SJSA1 (cell line): ENCODE results near the gene PLAC9. TPM values are rescaled to one million over a fixed set of nuclear protein-coding genes. Genes with fewer than 3 reads are reported as not detected.
A peak's percentile ranks its signal among the peaks of the same experiment; 100 is the strongest.
"Not testable (repeated sequence)": the region's sequence is repeated elsewhere in the genome, so short reads cannot be mapped to it uniquely, and the experiment has no call there.

Source experiments
- DNase-seq, 2 experiments: peaks; one replicate each; pipeline ENCODE4 v3.0.0-alpha.2; 2015 to 2020; ENCODE audit warnings: low spot score in 2 of 2, low read depth in 1 of 2
- H3K27ac ChIP-seq: fragments of 250-450 bp; sonication (Bioruptor Pico); 2 replicates; pipeline ENCODE4 v1.5.1; 2020; ENCODE audit warnings: mild to moderate bottlenecking, moderate library complexity
- H3K27me3 ChIP-seq: fragments of 250-450 bp; sonication (Bioruptor Pico); replicated peaks from 2 replicates; pipeline ENCODE4 v1.5.1; 2020; ENCODE audit warnings: mild to moderate bottlenecking, moderate library complexity
- H3K36me3 ChIP-seq: fragments of 250-450 bp; sonication (Bioruptor Pico); 2 replicates; pipeline ENCODE4 v1.5.1; 2020; ENCODE audit warnings: mild to moderate bottlenecking
- H3K4me1 ChIP-seq: fragments of 250-450 bp; sonication (Bioruptor Pico); replicated peaks from 2 replicates; pipeline ENCODE4 v1.6.1; 2021; ENCODE audit warnings: mild to moderate bottlenecking
- H3K4me3 ChIP-seq: fragments of 250-450 bp; sonication (Bioruptor Pico); 2 replicates; pipeline ENCODE4 v1.5.1; 2020; ENCODE audit warnings: mild to moderate bottlenecking
- H3K9me3 ChIP-seq: fragments of 250-450 bp; sonication (Bioruptor Pico); replicated peaks from 2 replicates; pipeline ENCODE4 v1.5.1; 2020; ENCODE audit warnings: mild to moderate bottlenecking
- total RNA-seq: library from RNA; depleted of rRNA; stranded (reverse); fragments of >200 nt; shearing (Covaris generic); gene quantifications from 2 replicates; pipeline ENCODE4 v1.2.3, GENCODE V29; 2014; rRNA removed

PLAC9 gene
- total RNA-seq: not detected in 2 replicates

- Histone ChIP-seq H3K27ac (no peak within 1 kb of the TSS), H3K36me3 (no peaks in the 10 kb centered on the region), H3K4me1 (peaks cover 21% of the 10 kb centered on the region), H3K4me3 (peak within 1 kb of the TSS; percentile 10; the same call in 1 of the 2 replicates), H3K9me3 (no peaks in the 10 kb centered on the region), H3K27me3 (peaks cover 14% of the 10 kb centered on the region)
- no peak for DNase-seq
Measured at GRCh38 chr10:80132299-80133139, at the start of gene PLAC9. PLAC9 (plus strand) TSS chr10:80132730; CDS start chr10:80132763, 33 bp downstream.

GRCh38 chr10:80090121-80090520, 42.4 kb upstream of the PLAC9 start:
- no peaks in the 10 kb centered on the region for H3K27me3 ChIP-seq
- no peaks in the 10 kb centered on the region for H3K4me1 ChIP-seq
- no peaks in the 10 kb centered on the region for H3K9me3 ChIP-seq
- DNase-seq: no peak
- no peaks in the 10 kb centered on the region for H3K36me3 ChIP-seq
- no peak overlapping the region for H3K4me3 ChIP-seq
- no peak overlapping the region for H3K27ac ChIP-seq

- H3K27ac ChIP-seq: no peak overlapping the region
- H3K4me3 ChIP-seq: no peak overlapping the region
- H3K27me3 ChIP-seq: no peaks in the 10 kb centered on the region
- no peaks in the 10 kb centered on the region for H3K4me1 ChIP-seq
- no peak for DNase-seq
- no peaks in the 10 kb centered on the region for H3K9me3 ChIP-seq
- no peaks in the 10 kb centered on the region for H3K36me3 ChIP-seq
Measured at GRCh38 chr10:80094231-80094630, 38.3 kb upstream of the PLAC9 start.

GRCh38 chr10:80098272-80098671, 34.3 kb upstream of the PLAC9 start:
- not testable (repeated sequence) for H3K36me3 ChIP-seq, H3K4me1 ChIP-seq, H3K9me3 ChIP-seq, H3K27ac ChIP-seq, H3K4me3 ChIP-seq, DNase-seq, H3K27me3 ChIP-seq

GRCh38 chr10:80099295-80099694, 33.2 kb upstream of the PLAC9 start:
- not testable (repeated sequence) for H3K27me3 ChIP-seq, H3K9me3 ChIP-seq, H3K4me3 ChIP-seq, H3K27ac ChIP-seq, H3K36me3 ChIP-seq, DNase-seq, H3K4me1 ChIP-seq

- no peaks in the 10 kb centered on the region for H3K27me3 ChIP-seq
- no peak for DNase-seq
- H3K4me3 ChIP-seq: no peak overlapping the region
- H3K9me3 ChIP-seq: no peaks in the 10 kb centered on the region
- no peaks in the 10 kb centered on the region for H3K4me1 ChIP-seq
- no peaks in the 10 kb centered on the region for H3K36me3 ChIP-seq
- H3K27ac ChIP-seq: no peak overlapping the region
Measured at GRCh38 chr10:80100116-80100515, 32.4 kb upstream of the PLAC9 start.

GRCh38 chr10:80100861-80101695, 31.5 kb upstream of the PLAC9 start:
- H3K9me3 ChIP-seq: no peaks in the 10 kb centered on the region
- H3K27ac ChIP-seq: no peak overlapping the region

GRCh38 chr10:80104066-80104926, 28.2 kb upstream of the PLAC9 start:
- Histone ChIP-seq H3K4me1 (no peaks in the 10 kb centered on the region), H3K4me3 (no peak overlapping the region), H3K9me3 (0 out of 2 replicates have a peak, but pooled peaks cover 4% of the 10 kb centered on the region), H3K27ac (no peak overlapping the region), H3K36me3 (no peaks in the 10 kb centered on the region), H3K27me3 (no peaks in the 10 kb centered on the region)
- DNase-seq: no peak

More at GRCh38 chr10:80100861-80101695, 31.5 kb upstream of the PLAC9 start:
- Histone ChIP-seq H3K36me3 (no peaks in the 10 kb centered on the region), H3K27me3 (no peaks in the 10 kb centered on the region), H3K4me1 (no peaks in the 10 kb centered on the region), H3K4me3 (no peak overlapping the region)
- no peak for DNase-seq

GRCh38 chr10:80108576-80109239, 23.8 kb upstream of the PLAC9 start:
- Histone ChIP-seq H3K36me3 (no peaks in the 10 kb centered on the region), H3K27ac (no peak overlapping the region), H3K27me3 (no peaks in the 10 kb centered on the region), H3K9me3 (0 out of 2 replicates have a peak, but pooled peaks cover 4% of the 10 kb centered on the region), H3K4me3 (no peak overlapping the region), H3K4me1 (no peaks in the 10 kb centered on the region)
- no peak for DNase-seq

GRCh38 chr10:80110986-80111385, 21.5 kb upstream of the PLAC9 start:
- Histone ChIP-seq H3K4me3 (no peak overlapping the region), H3K9me3 (0 out of 2 replicates have a peak, but pooled peaks cover 4% of the 10 kb centered on the region), H3K27ac (no peak overlapping the region), H3K4me1 (no peaks in the 10 kb centered on the region), H3K27me3 (no peaks in the 10 kb centered on the region), H3K36me3 (no peaks in the 10 kb centered on the region)
- DNase-seq: no peak

- no peak for DNase-seq
- Histone ChIP-seq H3K4me1 (no peaks in the 10 kb centered on the region), H3K27me3 (no peaks in the 10 kb centered on the region), H3K27ac (no peak overlapping the region), H3K4me3 (no peak overlapping the region), H3K36me3 (no peaks in the 10 kb centered on the region), H3K9me3 (no peaks in the 10 kb centered on the region)
Measured at GRCh38 chr10:80118669-80119068, 13.9 kb upstream of the PLAC9 start.

- no peak overlapping the region for H3K27ac ChIP-seq
- no peaks in the 10 kb centered on the region for H3K4me1 ChIP-seq
Measured at GRCh38 chr10:80122110-80122710, 10.3 kb upstream of the PLAC9 start.

More at GRCh38 chr10:80122110-80122710, 10.3 kb upstream of the PLAC9 start:
- H3K27me3 ChIP-seq: no peaks in the 10 kb centered on the region
- H3K9me3 ChIP-seq: no peaks in the 10 kb centered on the region
- no peaks in the 10 kb centered on the region for H3K36me3 ChIP-seq
- DNase-seq: no peak
- no peak overlapping the region for H3K4me3 ChIP-seq
